HCT116 (cell line): ENCODE results near the gene PEX11G.

Experiments
- EGR1 ChIP-seq: IDR thresholded peaks from 2 replicates; pipeline ENCODE4 v1.6.1; 2012; ENCODE audit warnings: low read depth
- EZH2phosphoT487 ChIP-seq: fragments of 200-600 bp; IDR thresholded peaks from 2 replicates; pipeline ENCODE4 v1.6.1; 2018; ENCODE audit warnings: antibody characterized with exemption, borderline replicate concordance
- FOSL1 ChIP-seq: IDR thresholded peaks from 2 replicates; pipeline ENCODE4 v1.6.1; 2012; ENCODE audit warnings: low read depth
- RAD21 ChIP-seq: IDR thresholded peaks from 2 replicates; pipeline ENCODE4 v1.6.1; 2012; ENCODE audit warnings: low read depth, mild to moderate bottlenecking
- TF ChIP-seq, protein P1 (sequence below), 3 experiments: fragments of 200-600 bp in 1 of 3; sonication (generic) in 1 of 3; IDR thresholded peaks in 2 of 3; conservative IDR thresholded peaks in 1 of 3; 2 replicates each; pipeline ENCODE4 v1.5.1; 2012 to 2017; ENCODE audit warnings: low read depth in 2 of 3, low read length in 2 of 3, antibody characterized with exemption in 1 of 3, borderline replicate concordance in 1 of 3, control low read depth in 1 of 3, mild to moderate bottlenecking in 1 of 3, mixed read lengths in 1 of 3, mixed run types in 1 of 3, moderate library complexity in 1 of 3; ENCODE audit not compliant: insufficient read depth in 1 of 3

DNA sequence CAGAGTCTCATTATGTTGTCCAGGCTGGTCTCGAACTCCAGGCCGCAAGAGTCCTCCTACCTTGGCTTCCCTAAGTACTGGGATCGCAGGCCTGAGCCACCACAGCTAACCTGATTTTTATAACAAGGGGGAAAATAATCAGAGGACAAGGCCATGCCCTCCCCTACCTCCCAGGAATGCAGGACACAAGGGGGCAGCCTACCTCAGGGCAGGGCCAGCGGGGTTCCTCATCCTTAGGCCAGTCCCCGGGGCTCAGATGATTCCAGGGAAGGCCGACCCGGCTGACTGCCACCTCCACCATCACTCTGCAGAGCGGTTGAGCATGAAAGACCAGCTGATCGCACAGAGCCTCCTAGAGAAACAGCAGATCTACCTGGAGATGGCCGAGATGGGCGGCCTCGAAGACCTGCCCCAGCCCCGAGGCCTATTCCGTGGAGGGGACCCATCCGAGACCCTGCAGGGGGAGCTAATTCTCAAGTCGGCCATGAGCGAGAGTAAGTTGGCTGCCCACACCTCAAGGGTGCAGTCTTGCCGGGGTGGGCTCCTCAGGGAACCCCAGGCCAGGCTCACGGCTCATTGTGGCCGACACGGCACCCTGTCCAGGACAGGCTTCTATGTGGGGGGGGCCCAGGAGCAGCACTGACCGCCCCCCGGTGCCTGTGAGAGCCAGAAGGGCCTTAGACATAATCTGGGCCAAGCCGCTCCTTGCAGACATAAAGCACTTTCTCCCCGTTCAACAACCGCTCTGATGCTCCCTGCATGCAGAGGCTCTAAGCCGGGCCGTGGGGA is 26.8 kb downstream of the PEX11G start:
- no peak for TF ChIP-seq EGR1
- TF ChIP-seq EZH2phosphoT487 = no peak
- TF ChIP-seq, protein P1, sequence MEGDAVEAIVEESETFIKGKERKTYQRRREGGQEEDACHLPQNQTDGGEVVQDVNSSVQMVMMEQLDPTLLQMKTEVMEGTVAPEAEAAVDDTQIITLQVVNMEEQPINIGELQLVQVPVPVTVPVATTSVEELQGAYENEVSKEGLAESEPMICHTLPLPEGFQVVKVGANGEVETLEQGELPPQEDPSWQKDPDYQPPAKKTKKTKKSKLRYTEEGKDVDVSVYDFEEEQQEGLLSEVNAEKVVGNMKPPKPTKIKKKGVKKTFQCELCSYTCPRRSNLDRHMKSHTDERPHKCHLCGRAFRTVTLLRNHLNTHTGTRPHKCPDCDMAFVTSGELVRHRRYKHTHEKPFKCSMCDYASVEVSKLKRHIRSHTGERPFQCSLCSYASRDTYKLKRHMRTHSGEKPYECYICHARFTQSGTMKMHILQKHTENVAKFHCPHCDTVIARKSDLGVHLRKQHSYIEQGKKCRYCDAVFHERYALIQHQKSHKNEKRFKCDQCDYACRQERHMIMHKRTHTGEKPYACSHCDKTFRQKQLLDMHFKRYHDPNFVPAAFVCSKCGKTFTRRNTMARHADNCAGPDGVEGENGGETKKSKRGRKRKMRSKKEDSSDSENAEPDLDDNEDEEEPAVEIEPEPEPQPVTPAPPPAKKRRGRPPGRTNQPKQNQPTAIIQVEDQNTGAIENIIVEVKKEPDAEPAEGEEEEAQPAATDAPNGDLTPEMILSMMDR (IDR thresholded peaks at IDR 0.05 in 2 of 3, conservative IDR thresholded peaks at IDR 0.05 in 1 of 3; ENCODE audit: borderline replicate concordance in 1 of 3, insufficient read depth in 1 of 3, low read depth in 2 of 3, low read length in 2 of 3) = peak in 1 of 3 experiments; percentile 17; a peak in 1 of 6 replicates
- TF ChIP-seq FOSL1 = no peak
- TF ChIP-seq RAD21 = peak; percentile 33; the same call in 1 of the 2 replicates
